ENCODE results near the gene PTPRK. TPM values are rescaled to one million over a fixed set of nuclear protein-coding genes. Genes with fewer than 3 reads are reported as not detected.

Gene PTPRK
- total RNA-seq, 4 donors from 2014 or later: 88.0 to 187 (median 136) TPM

DNA sequence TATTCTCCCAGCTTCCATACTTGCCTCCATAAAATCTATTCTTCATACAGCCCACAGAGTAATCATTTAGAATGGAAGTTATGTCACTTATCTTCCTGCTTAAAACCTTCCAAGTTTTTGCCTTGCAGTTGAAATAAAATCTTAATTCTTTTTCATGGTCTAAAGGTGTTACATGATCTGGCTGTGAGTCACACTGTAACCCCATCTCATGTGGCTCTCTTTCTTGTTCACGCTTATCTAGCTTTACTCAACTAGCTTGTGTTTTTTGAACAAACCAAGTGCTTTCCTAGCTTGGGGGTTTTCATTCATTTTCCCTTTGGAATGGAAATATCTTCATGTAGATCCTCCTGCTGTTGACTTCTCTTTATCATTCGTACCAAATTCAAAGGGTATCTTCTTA, 596.0 kb downstream of the PTPRK start:
- no peak overlapping the region for H3K4me3 ChIP-seq
- no peaks in the 10 kb centered on the region for H3K27me3 ChIP-seq
- intact Hi-C loops (cut with DNase I; ENCODE audit: low total_unique reads): no loop called here
- H3K4me1 ChIP-seq: no peaks in the 10 kb centered on the region
- no peak overlapping the region for H3K27ac ChIP-seq
- WGBS, 2 donors (ENCODE audit: low coverage in 1 of 2): 83 to 90% methylated on average over 2 of the region's 2 CpGs
- no peak for DNase-seq
- no peaks in the 10 kb centered on the region for H3K36me3 ChIP-seq
- TF ChIP-seq EP300 (IDR thresholded peaks at IDR 0.05; ENCODE audit: low read depth): no peak
- no peak for TF ChIP-seq CTCF (IDR thresholded peaks at IDR 0.05)
- no peak for TF ChIP-seq POLR2A (IDR thresholded peaks at IDR 0.05)
- TF ChIP-seq POLR2AphosphoS5 (IDR thresholded peaks at IDR 0.05): no peak
- peaks cover 0 to 5% of the 10 kb centered on the region in 2 donors for H3K9me3 ChIP-seq
- in situ Hi-C loops (cut with MboI; ENCODE audit: low pct_ligation_motif_present in 1 of 4, low pct_unique_long_range_greater_than_20kb in 1 of 4, low sequenced_read_pairs in 3 of 4): no loop called here

GRCh38 chr6:127924031-127924430, 596.4 kb downstream of the PTPRK start:
- Histone ChIP-seq H3K27me3 (no peaks in the 10 kb centered on the region), H3K36me3 (no peaks in the 10 kb centered on the region), H3K9me3 (peaks cover 0 to 5% of the 10 kb centered on the region in 2 donors), H3K27ac (no peak overlapping the region), H3K4me1 (no peaks in the 10 kb centered on the region), H3K4me3 (no peak overlapping the region)
- no peak for DNase-seq
- in situ Hi-C loops (cut with MboI; ENCODE audit: low pct_ligation_motif_present in 1 of 4, low pct_unique_long_range_greater_than_20kb in 1 of 4, low sequenced_read_pairs in 3 of 4): no loop called here
- TF ChIP-seq POLR2AphosphoS5 (IDR thresholded peaks at IDR 0.05) (no peak), CTCF (IDR thresholded peaks at IDR 0.05) (no peak), POLR2A (IDR thresholded peaks at IDR 0.05) (no peak), EP300 (IDR thresholded peaks at IDR 0.05; ENCODE audit: low read depth) (no peak)
- intact Hi-C loops (cut with DNase I; ENCODE audit: low total_unique reads): no loop called here

- in situ Hi-C loops (cut with MboI; ENCODE audit: low pct_ligation_motif_present in 1 of 4, low pct_unique_long_range_greater_than_20kb in 1 of 4, low sequenced_read_pairs in 3 of 4): no loop called here
- Histone ChIP-seq H3K4me1 (no peaks in the 10 kb centered on the region), H3K36me3 (no peaks in the 10 kb centered on the region), H3K4me3 (no peak overlapping the region), H3K27ac (no peak overlapping the region), H3K9me3 (peaks cover 0 to 5% of the 10 kb centered on the region in 2 donors), H3K27me3 (no peaks in the 10 kb centered on the region)
- no peak for DNase-seq
- intact Hi-C loops (cut with DNase I; ENCODE audit: low total_unique reads): no loop called here
- WGBS, 2 donors (ENCODE audit: low coverage in 1 of 2): 85% methylated on average over 2 of the region's 2 CpGs; no CpG with 5 or more reads in 1 of the 2 donors
- no peak for TF ChIP-seq POLR2A (IDR thresholded peaks at IDR 0.05)
- no peak for TF ChIP-seq CTCF (IDR thresholded peaks at IDR 0.05)
- TF ChIP-seq POLR2AphosphoS5 (IDR thresholded peaks at IDR 0.05): no peak
- TF ChIP-seq EP300 (IDR thresholded peaks at IDR 0.05; ENCODE audit: low read depth): no peak
Measured at GRCh38 chr6:127923135-127923534, 597.3 kb downstream of the PTPRK start.

- Histone ChIP-seq H3K4me1 (no peaks in the 10 kb centered on the region), H3K9me3 (peaks cover 0 to 5% of the 10 kb centered on the region in 2 donors), H3K4me3 (no peak overlapping the region), H3K27me3 (no peaks in the 10 kb centered on the region), H3K27ac (no peak overlapping the region), H3K36me3 (no peaks in the 10 kb centered on the region)
- WGBS, 2 donors (ENCODE audit: low coverage in 1 of 2): 88 to 92% methylated on average over 3 to 6 of the region's 6 CpGs
- TF ChIP-seq POLR2AphosphoS5 (IDR thresholded peaks at IDR 0.05) (no peak), CTCF (IDR thresholded peaks at IDR 0.05) (no peak), POLR2A (IDR thresholded peaks at IDR 0.05) (no peak), EP300 (IDR thresholded peaks at IDR 0.05; ENCODE audit: low read depth) (no peak)
- DNase-seq: no peak
- intact Hi-C loops (cut with DNase I; ENCODE audit: low total_unique reads) (no loop called here), in situ Hi-C loops (cut with MboI; ENCODE audit: low pct_ligation_motif_present in 1 of 4, low pct_unique_long_range_greater_than_20kb in 1 of 4, low sequenced_read_pairs in 3 of 4) (no loop called here)
Measured at GRCh38 chr6:127921982-127922381, 598.4 kb downstream of the PTPRK start.

Data from transverse colon (tissue), 4 donors.